HG02642 (cell line): ENCODE data around the gene OR6M1.

Experiments used
- ATAC-seq: cut with Tn5 transposase; IDR thresholded peaks from one replicate; pipeline ENCODE4 v1.9.1; 2021; ENCODE audit warnings: mild to moderate bottlenecking; ENCODE audit not compliant: unreplicated experiment, poor library complexity

The OR6M1 gene

GRCh38 chr11:123806249-123806648, at the start of gene OR6M1:
OR6M1 (minus strand) TSS chr11:123806349; CDS start chr11:123806349, 0 bp downstream.
- no peak for ATAC-seq

- ATAC-seq, result no peak
Measured at GRCh38 chr11:123853038-123853437, 46.9 kb upstream of the OR6M1 start.

DNA sequence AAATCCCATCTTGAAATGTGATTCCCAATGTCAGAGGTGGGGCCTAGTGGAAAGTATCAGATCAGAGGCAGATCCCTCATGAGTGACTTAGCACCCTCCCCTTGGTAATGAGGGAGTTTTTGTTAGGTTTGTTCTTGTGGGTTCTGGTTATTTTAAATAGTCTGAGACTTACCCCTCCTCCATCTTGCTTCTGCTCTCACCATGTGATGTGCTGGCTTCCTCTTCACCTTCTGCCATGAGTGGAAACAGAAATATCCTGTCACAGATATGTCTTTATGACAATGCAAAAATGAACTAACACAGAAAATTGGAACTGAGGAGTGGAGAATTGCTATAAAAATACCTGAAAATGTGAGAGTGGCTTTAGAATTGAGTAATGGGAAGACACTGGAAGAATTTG, 46.2 kb upstream of the OR6M1 start:
- no peak for ATAC-seq

DNA sequence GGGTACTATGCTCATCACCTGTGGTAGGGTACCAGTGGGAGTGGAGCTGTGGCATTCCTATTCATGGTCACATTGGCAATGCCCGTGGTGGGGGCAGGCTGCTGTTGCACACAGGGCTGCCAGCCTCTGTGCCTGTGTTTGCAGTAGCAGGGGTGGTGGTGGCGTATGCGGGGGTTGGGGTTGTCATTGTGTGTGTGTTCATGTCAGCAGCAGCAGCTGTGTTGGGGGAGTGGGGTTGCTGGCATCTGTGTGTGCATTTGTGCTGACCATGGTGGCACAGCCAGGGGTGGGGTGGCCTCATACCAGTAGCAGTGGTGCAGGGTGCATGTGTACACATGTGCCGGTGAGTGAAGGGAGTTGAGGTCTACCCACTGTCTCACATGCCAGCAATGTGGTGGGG, 45.0 kb upstream of the OR6M1 start:
- no peak for ATAC-seq

GRCh38 chr11:123841174-123841573, 35.0 kb upstream of the OR6M1 start:
- no peak for ATAC-seq

GRCh38 chr11:123839131-123839530, 33.0 kb upstream of the OR6M1 start:
- ATAC-seq, result no peak

DNA sequence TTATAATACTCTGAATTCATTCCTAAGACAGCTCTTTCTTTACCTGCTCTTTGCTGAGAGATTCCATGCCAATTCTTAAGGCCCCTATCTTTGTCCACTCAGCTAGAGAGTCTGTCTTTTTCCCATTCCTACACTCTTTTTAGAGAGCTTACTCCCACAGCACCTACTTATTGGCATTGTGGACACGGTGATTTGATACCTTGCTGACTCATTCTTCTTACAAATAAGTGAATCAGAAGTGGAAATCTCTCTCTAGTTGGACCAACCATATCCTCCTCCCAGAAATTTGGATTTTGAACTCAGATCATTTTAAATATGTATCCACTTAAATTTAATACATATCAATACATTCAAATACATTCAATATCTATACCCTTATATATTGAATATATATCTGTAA, 32.5 kb upstream of the OR6M1 start:
- no peak for ATAC-seq

DNA sequence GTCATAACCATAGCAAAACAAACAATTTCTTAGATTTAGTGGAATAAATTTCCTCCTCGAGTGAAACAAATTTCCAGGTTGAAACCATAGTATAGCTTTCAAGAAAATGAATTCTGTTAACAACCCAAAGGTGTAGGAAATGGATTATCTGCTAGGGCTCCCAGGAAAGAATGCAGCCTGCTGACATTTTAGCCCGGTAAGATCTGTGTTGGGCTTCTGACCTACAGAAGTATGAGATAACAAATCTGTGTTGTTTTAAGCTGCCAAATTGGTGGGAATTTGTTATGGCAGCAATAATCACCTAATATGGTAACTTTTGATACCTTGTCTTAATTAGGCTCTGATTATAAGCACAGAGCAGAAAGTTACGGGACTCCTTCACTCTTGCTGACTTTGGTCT, 32.0 kb upstream of the OR6M1 start:
- no peak for ATAC-seq

DNA sequence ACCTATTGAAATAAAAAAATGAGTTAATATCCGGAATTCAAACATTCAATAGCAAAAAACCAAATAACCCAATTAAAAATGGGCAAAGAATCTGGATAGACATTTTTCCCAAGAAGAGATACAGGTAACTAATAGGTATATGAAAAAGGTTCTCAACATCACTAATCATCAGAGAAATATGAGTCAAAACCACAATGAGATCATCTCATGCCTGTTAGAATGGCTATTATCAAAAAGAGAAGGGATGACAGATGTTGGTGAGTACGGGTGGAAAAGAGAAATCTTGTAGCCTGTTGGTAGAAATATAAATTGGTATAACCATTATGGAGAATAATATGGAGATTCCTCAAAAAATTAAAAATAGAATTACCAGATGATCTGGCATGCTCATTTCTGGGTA, 26.9 kb upstream of the OR6M1 start:
- no peak for ATAC-seq

- ATAC-seq, result no peak
Measured at GRCh38 chr11:123829745-123830144, 23.6 kb upstream of the OR6M1 start.

DNA sequence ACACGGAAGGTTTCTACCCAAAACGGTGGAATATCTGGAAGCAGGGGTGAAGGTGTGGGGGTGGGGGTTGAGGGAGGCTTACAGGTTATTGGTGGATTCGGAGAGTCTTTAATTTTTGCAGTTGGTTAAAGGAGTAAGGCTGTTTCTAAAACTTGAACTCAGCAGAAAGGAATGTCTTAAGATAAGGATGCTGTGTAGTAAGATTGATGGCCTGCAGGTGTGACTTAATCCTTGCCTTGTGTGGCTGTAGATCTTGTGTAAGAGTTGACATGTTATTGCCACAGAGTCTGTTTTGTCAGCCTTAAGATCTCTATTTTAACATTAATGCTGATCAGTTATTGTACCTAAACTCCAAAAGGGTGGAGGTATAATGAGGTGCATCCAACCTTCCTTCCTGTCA, 16.4 kb upstream of the OR6M1 start:
- ATAC-seq, result no peak

DNA sequence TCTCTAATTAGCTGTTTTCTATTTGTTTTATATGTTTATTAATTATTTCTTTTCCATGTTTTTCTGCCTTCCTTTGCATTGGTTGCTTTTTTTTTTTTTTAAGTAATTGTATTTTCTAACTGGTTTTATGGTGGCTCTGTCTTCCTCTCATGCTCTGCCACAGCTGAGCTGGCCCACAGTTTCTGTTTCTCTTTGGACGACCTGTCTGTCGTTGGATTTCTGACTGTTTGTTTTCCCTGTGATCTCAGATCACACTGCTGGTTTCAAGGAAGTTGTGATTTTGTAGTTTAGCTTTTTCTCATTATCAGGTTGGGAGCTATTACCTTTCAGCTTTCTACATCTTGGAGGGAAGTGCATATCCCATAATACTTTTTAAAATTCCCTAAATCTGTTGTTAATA, 15.9 kb upstream of the OR6M1 start:
- no peak for ATAC-seq

GRCh38 chr11:123815122-123815521, 9.0 kb upstream of the OR6M1 start:
- no peak for ATAC-seq

DNA sequence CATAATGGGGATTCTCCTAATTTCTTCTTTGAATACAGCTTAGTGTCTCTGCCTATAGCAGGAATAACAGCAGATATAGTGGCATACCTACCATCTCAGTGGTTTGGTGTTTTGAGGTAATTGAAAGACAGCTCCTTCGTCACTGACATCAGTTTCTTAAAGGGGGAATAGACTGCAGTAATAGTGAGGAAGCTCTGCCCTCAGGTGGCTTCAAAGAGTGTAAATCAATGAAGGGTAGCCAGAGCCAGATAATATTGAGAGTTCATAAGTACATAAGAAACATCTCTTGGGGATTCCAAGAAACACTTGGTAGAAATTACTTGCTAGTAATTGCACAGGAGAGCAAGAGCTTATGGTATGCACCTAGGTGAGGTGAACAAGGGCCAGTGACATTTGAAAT, 4.4 kb downstream of the OR6M1 start:
- ATAC-seq, result no peak

GRCh38 chr11:123800036-123800435, 6.1 kb downstream of the OR6M1 start:
- ATAC-seq, result no peak

DNA sequence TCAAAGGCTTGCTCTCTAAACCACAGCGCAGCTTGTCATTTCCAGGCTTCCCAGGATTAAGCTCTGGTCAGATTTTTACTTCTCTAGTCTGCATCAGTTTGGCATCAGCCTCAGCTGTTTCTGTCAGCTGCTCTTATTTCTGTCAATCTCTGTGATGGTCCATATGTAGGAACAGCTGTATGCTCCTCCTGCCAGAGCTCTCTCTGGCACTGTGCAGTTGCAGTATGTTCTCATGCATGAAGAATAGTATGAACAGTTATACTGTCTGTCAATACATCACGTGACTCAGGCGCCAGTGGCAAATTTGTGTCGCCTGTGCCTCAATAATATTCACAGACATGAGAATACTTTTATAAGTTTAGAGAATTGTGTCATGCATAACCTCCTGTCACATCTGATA, 6.7 kb downstream of the OR6M1 start:
- ATAC-seq, result no peak

DNA sequence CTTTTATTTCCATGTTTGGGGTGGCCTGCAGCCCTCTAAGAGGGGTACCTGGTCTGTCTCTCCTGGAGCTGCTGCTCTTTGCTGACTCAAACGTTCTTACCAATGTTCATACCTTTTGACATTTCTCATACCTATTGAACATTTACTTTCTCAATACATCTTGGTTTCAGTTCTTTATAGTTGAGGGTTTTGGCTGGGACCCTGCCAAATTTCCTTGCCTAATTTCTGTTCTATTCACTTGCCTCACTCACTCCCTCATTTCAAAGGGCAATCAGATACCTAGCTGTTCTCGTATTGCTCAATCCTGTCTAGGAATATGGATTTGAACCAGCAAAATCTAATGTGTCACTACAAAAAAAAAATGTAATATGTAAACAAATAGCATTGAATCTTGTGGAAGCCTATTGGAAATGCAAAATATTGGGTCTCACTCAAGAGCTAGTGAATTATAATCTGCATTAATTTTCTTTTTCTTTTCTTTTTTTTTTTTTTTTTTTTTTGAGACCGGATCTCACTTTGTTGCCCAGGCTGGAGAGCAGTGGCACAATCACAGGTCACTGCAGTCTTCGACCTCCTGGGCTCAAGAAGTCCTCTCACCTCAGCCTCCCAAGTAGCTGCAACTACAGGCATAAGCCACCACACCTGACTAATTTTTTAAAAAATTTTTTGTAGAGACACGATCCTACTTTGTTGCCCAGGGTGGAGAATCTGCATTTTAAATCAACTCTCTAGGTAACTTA, 7.5 kb downstream of the OR6M1 start:
- ATAC-seq, result no peak

DNA sequence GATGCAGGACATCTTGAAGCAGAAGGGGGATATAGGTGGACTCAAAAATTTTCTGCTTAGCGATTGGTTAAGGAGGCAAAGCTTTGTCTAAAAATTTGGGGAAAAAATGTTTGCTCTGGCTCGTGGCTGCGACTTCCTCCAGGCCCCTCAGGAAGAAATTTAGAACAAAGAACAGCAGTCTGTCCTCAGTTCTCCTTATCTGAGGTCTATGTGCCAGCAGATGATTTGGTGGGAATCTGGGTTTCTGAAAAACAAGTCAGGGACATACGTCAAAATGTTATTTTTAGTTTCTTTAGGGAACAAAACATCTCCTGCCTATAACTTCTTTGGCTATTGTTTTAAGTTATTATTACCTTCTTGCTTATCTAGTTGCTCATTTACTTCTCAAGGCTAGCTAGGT, 8.1 kb downstream of the OR6M1 start:
- no peak for ATAC-seq

DNA sequence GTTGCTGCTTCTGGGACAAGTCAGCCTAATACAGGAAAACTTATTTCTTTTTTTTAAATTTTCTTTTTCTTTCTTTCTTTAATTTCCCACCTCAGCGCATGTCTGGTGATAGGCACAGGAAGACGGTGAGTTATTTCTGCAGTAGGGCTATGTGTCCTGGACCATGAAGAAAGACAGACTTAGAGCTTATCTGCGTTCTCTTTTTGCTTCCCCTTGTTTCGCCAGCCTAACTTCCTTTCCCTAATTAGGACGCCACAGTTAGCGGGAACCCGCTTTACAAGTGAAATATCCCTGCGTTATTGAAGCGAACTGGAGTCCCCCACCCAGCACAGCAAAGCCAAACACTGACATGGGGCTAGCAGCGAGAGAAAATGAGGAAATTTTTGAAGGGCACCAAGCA, 8.6 kb downstream of the OR6M1 start:
- ATAC-seq, result no peak

- ATAC-seq, result no peak
Measured at GRCh38 chr11:123797114-123797513, 9.0 kb downstream of the OR6M1 start.

- no peak for ATAC-seq
Measured at GRCh38 chr11:123796226-123796625, 9.9 kb downstream of the OR6M1 start.

- ATAC-seq, result no peak
Measured at GRCh38 chr11:123783536-123783935, 22.6 kb downstream of the OR6M1 start.

DNA sequence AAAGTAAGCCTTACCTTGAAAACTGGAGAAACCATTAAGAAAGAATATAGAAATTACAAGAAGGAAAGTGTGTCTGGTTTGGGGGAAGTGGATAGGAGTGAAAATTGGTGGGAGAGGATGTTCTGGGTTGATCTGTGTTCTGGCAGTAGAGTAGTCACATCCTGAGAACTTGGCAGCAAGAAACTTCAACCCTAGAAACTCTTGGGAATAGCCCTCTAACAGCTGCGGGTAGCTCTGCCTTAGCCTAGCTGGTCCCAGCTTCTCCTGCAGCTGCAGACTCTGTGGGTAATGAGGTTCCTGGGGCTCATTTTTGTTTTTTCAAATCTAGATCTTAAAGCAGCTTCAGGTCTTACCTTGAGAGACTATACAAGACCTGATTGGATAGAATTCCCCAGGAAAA, 27.6 kb downstream of the OR6M1 start:
- ATAC-seq, result no peak
